ENCODE measurements around the gene STARD13. TPM values are rescaled to one million over a fixed set of nuclear protein-coding genes. Genes with fewer than 3 reads are reported as not detected.

STARD13 gene
- total RNA-seq, 2 experiments from 2014 or later: 0.48 to 0.99 TPM

DNA sequence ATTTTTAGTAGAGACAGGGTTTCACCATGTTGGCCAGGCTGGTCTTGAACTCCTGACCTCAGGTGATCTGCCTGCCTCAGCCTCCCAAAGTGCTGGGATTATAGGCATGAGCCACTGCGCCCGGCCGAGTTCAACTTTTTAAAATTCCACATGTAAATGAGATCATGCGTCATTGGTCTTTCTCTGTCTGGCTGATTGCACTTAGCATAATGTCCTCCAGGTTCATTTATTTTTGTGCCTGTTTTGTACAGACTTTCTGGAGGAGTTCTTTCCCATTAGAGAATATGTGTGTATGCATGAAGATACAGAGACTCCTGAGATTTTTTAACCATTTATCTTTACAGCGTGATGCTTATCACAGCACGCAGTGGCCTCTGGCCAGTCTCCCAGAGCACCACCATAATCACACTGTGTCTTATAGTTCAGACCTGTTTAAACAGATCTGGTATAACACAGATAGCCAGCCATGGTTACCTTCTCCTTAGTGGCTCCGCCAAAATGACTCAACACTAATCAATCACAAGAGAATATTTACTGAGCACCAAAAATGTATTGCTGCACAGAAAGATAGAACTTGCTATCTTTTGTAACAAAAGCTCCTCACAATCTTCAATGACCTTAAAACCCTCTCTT is 11.4 kb upstream of the STARD13 start:
- H3K4me1 Mint-ChIP-seq (ENCODE audit: low read depth): no peaks in the 10 kb centered on the region
- no peak overlapping the region for H3K4me3 Mint-ChIP-seq
- DNase-seq: no peak
- ChIA-PET POLR2A (no interaction called here), CTCF (no interaction called here)
- no peak overlapping the region for H3K27ac Mint-ChIP-seq
- H3K36me3 Mint-ChIP-seq: no peaks in the 10 kb centered on the region
- intact Hi-C loops (cut with micrococcal nuclease): no loop called here
- H3K27me3 Mint-ChIP-seq: peaks cover 8% of the 10 kb centered on the region
- H3K9me3 Mint-ChIP-seq: no peaks in the 10 kb centered on the region

DNA sequence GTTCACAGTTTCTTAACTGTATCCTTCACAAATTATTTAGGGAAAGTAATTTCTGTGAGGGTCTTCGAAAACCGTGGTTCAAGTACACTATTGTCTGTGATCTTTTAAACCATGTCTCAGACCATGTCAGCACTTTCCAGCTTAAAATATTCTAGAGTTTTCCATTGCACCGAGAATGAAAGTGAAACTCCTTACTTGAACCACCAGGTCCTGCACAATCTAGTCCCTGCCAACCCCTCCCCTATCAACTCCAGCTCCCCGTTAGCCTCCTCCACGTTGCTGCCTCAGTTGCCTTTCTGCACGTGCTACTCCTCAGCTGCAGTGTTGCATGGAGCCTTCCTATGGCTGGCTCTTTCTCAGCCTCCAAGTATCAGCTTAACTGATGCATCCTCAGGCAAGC is 7.2 kb upstream of the STARD13 start:
- no peaks in the 10 kb centered on the region for H3K9me3 Mint-ChIP-seq
- ChIA-PET CTCF (no interaction called here), POLR2A (no interaction called here)
- no peak for DNase-seq
- H3K27ac Mint-ChIP-seq: no peak overlapping the region
- no peaks in the 10 kb centered on the region for H3K36me3 Mint-ChIP-seq
- peaks cover 12% of the 10 kb centered on the region for H3K27me3 Mint-ChIP-seq
- intact Hi-C loops (cut with micrococcal nuclease): no loop called here
- H3K4me3 Mint-ChIP-seq: no peak overlapping the region
- H3K4me1 Mint-ChIP-seq (ENCODE audit: low read depth): no peaks in the 10 kb centered on the region

DNA sequence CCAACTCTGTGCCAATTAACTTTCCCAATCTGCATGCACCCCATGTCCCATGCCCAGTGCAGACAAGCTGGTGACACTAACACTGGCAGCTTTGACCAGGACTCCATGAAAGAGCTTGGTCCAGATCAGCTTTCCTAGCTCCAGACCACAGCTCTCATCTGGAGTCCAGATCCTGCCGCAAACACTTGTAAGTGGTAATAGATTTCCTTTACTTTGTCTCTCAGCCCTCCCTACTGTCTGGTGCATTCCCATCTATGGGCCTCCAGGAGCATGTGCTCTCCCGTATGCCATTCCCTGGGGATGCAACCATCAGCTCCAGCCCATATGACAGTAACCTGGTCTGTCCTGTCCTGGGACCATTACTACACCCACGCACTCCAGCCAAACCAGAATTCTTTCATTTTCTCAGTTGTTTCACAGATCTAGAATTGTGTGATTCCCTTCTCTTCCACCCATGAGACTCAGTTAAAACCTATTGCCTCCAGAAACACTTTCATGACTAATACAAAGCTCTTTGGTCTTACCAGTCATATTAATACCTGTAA is 4.9 kb upstream of the STARD13 start:
- peaks cover 25% of the 10 kb centered on the region for H3K27me3 Mint-ChIP-seq
- intact Hi-C loops (cut with micrococcal nuclease): no loop called here

DNA sequence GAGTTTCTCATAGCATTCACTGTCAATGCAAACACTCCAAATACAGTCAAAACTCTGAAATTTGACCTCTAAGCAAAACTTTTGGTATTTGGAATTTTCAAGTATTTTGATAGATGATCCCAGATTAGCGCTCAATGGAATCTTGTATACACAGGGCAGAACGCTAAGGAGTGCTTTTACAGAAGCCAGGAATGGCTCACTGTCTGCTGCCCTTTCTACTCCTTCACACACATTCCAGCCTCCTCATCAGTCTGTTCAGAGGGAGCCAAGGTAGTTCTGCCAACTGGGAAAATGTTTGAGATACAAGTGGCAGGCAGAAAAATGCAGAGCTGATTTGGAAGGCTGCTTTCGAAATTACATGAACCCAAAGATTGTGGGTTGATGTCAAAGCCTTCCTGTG is 4.4 kb upstream of the STARD13 start:
- Mint-ChIP-seq H3K36me3 (no peaks in the 10 kb centered on the region), H3K27ac (no peak overlapping the region), H3K4me3 (no peak overlapping the region), H3K4me1 (ENCODE audit: low read depth) (peaks cover 16% of the 10 kb centered on the region), H3K27me3 (peaks cover 29% of the 10 kb centered on the region), H3K9me3 (no peaks in the 10 kb centered on the region)
- ChIA-PET CTCF (no interaction called here), POLR2A (no interaction called here)
- no peak for DNase-seq
- intact Hi-C loops (cut with micrococcal nuclease): no loop called here

More for the DNA sequence above, 4.9 kb upstream of the STARD13 start:
- no peak overlapping the region for H3K4me3 Mint-ChIP-seq
- H3K9me3 Mint-ChIP-seq: no peaks in the 10 kb centered on the region
- DNase-seq: no peak
- CTCF ChIA-PET: no interaction called here
- no peaks in the 10 kb centered on the region for H3K36me3 Mint-ChIP-seq
- H3K27ac Mint-ChIP-seq: no peak overlapping the region
- H3K4me1 Mint-ChIP-seq (ENCODE audit: low read depth): peaks cover 11% of the 10 kb centered on the region
- POLR2A ChIA-PET: no interaction called here

DNA sequence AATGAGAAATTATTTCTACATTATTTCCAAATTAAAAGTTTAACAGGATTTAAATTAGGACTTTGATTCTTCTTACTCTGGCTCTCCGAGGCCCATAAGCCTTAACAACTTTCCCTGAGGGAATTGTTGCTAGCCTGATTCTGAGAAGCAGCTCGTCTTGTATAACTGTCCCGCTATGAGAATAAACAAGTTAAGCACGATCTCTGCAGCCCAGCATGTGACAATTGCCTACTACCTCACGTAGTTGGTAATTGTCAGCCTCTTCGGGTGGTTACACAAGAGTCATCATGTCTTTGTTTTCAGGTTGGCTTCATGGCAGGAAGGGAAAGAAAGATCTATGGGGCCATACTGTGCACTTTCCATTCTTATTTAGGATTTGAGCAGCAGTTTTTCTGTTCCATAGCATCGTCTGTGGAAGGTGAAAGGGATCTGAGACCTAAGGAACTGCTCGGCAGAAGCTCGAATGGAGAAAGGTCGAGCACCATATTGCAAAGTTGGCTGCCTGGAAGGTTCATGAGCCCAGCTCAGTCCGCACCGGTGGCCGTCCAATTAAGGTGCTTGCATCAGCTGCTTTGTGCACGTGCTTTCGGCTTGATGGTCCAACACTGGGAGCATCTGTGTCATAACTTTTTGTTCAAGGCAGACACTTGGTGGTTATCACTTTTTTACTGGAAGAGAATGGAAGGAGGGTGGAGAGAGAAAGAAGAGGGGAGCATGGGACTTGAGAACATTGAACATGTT is 1.8 kb upstream of the STARD13 start:
- Mint-ChIP-seq H3K27me3 (peaks cover 37% of the 10 kb centered on the region), H3K4me1 (ENCODE audit: low read depth) (peaks cover 18% of the 10 kb centered on the region), H3K27ac (no peak overlapping the region), H3K9me3 (no peaks in the 10 kb centered on the region), H3K36me3 (no peaks in the 10 kb centered on the region), H3K4me3 (no peak overlapping the region)
- intact Hi-C loops (cut with micrococcal nuclease): no loop called here
- no peak for DNase-seq
- ChIA-PET POLR2A (no interaction called here), CTCF (no interaction called here)

DNA sequence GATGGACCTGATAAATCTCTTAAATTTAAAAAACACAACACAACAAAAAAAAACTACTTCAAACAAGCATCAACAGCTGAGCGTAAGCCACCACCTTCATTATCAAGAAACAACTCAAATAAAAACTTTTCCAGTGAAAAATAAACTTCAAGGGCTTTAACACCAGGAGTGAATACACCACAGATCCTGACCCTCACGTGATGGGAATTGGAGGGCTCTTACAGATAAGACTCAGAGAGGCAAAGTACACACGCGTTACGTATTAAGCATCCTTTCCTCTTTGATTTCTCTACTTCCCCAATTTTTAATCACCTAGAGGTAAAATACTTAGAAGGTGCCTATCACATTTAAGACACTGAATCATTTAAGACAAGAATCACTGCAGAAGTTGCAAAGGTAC is 573 bp upstream of the STARD13 start:
- Mint-ChIP-seq H3K9me3 (no peaks in the 10 kb centered on the region), H3K36me3 (no peaks in the 10 kb centered on the region), H3K27me3 (peaks cover 44% of the 10 kb centered on the region), H3K27ac (no peak overlapping the region), H3K4me1 (ENCODE audit: low read depth) (peaks cover 18% of the 10 kb centered on the region), H3K4me3 (peak overlapping the region; percentile 68)
- CTCF ChIA-PET: no interaction called here
- POLR2A ChIA-PET: no interaction called here
- intact Hi-C loops (cut with micrococcal nuclease): no loop called here
- no peak for DNase-seq

DNA sequence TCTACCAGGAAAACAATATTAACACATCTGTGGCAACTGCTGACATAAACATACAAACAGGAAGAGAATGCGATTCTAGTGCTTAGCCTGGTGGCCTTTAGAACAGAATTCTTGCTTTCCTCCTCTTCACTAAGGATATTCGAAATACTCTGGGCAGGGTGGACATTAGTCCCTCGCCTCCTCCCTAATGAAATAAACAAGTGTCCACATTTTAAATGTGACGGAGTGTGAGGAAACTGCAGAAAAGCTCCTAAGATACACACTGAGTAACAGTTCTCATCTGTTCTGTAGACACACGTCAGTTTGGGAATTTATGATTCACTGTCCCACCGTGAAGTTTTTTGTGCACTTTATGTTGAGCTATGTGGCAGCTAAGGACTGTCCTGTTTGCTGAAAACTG is 639 bp downstream of the STARD13 start:
- POLR2A ChIA-PET: no interaction called here
- Mint-ChIP-seq H3K27me3 (peaks cover 41% of the 10 kb centered on the region), H3K36me3 (no peaks in the 10 kb centered on the region), H3K27ac (no peak overlapping the region), H3K4me1 (ENCODE audit: low read depth) (peaks cover 18% of the 10 kb centered on the region), H3K9me3 (no peaks in the 10 kb centered on the region), H3K4me3 (peak overlapping the region; percentile 68)
- intact Hi-C loops (cut with micrococcal nuclease): no loop called here
- DNase-seq: no peak
- CTCF ChIA-PET: no interaction called here

DNA sequence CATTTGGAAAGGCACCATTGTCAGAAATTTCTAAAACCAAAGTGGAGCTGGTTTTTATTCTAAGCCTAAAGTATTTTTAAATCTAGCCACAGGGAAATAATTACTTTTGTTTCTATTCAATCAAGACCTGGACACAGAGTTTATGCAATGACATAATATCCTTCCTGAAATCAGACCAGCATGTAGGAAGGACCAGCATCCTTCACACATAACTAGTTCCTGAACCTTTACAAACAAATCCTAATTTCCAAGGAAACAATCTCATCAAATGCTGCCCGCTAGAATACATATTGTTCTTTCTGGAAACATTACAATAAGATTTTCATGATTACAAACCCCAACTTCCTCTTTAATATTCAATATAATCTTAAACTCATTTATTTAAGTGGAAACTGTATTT is 1.5 kb downstream of the STARD13 start:
- H3K4me3 Mint-ChIP-seq: no peak overlapping the region
- intact Hi-C loops (cut with micrococcal nuclease): no loop called here
- no peaks in the 10 kb centered on the region for H3K36me3 Mint-ChIP-seq
- no peaks in the 10 kb centered on the region for H3K9me3 Mint-ChIP-seq
- DNase-seq: no peak
- no peak overlapping the region for H3K27ac Mint-ChIP-seq
- ChIA-PET POLR2A (no interaction called here), CTCF (no interaction called here)
- H3K27me3 Mint-ChIP-seq: peaks cover 43% of the 10 kb centered on the region
- H3K4me1 Mint-ChIP-seq (ENCODE audit: low read depth): peaks cover 18% of the 10 kb centered on the region

DNA sequence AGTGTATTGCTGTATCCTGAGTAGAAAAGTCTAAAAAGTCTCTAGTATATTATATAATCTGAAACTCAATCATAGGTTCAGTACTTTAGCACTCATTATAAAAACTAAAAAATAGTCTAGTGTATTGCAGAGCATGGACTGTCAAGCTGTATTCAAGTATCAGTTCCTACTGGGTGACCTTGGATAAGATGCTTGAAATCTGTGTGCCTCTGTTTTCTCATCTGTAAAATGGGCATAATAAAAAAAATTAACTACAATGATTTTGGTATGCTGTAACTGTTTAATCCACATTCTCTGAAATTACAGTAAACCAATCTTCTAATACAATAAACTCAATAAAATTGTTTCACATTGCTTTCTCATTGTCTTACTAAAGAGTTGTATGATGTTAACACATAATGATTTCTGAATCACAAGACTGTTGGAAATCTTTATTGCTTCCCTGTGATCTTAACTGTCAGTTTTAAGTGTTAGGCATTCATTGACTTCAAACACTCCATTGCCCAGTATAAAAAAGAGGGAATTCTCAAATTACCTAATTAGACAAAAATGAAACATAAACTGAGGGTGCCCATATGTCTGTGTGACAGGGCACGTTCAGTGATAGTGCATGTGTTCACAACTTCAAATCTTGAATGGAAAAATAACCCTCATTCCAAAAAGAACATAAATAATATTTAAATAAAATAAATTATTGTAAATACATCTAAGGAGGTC is 2.2 kb downstream of the STARD13 start:
- H3K27ac Mint-ChIP-seq: no peak overlapping the region
- ChIA-PET CTCF (no interaction called here), POLR2A (no interaction called here)
- intact Hi-C loops (cut with micrococcal nuclease): no loop called here
- no peak for DNase-seq
- H3K4me3 Mint-ChIP-seq: no peak overlapping the region
- no peaks in the 10 kb centered on the region for H3K36me3 Mint-ChIP-seq
- peaks cover 18% of the 10 kb centered on the region for H3K4me1 Mint-ChIP-seq (ENCODE audit: low read depth)
- H3K27me3 Mint-ChIP-seq: peaks cover 46% of the 10 kb centered on the region
- H3K9me3 Mint-ChIP-seq: no peaks in the 10 kb centered on the region

DNA sequence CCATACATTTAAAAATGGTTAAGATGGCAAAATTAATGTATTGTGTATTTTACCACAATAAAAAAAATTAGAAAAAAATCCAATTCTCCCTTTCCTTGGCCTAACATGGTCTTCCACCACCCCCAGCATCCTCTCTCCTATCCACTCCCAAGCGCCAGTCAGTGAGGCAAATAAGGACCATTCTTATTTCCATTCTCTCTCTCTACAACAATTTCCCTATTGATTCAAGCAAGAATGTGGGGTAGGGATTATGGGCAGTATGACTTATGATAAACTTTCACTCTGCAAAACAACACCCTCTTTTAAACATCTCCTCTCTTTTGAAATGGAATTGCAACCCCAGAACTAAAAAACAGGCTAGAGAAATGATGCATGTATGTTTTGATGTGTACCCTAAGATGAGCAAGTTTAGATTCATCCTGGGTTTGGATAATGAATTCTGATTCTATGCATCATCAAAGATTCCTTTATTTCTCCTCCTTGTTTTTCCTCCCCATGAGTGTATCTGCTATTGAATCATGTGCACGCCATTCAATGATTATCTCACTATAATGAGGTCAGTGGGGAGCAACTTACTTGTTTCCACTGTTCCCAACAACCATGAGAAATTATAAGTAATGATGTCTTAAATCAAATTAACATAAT is 3.5 kb downstream of the STARD13 start:
- DNase-seq: no peak
- no peak overlapping the region for H3K27ac Mint-ChIP-seq
- H3K4me3 Mint-ChIP-seq: no peak overlapping the region
- intact Hi-C loops (cut with micrococcal nuclease): no loop called here
- H3K27me3 Mint-ChIP-seq: peaks cover 37% of the 10 kb centered on the region
- POLR2A ChIA-PET: no interaction called here
- peaks cover 18% of the 10 kb centered on the region for H3K4me1 Mint-ChIP-seq (ENCODE audit: low read depth)
- CTCF ChIA-PET: no interaction called here
- no peaks in the 10 kb centered on the region for H3K9me3 Mint-ChIP-seq
- H3K36me3 Mint-ChIP-seq: no peaks in the 10 kb centered on the region

DNA sequence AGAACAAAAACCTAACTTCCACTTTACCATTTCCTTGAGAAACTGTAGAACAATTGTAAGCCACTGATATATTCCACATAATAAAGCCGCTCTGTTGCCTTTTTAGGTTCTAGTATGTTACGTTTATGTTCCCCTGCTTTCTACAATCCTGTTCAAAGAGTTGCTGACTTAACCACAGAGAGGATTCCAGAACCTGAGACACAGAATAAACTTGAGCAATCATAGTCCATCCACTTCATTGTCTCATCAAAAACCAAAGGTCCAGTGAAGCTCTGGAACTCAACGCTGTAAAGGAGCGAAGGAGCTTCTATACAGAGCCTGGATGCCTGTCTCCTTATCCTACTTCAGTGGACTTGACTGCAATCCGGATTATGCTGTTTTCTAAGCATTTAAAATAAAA is 4.6 kb downstream of the STARD13 start:
- DNase-seq: no peak
- Mint-ChIP-seq H3K9me3 (no peaks in the 10 kb centered on the region), H3K36me3 (no peaks in the 10 kb centered on the region), H3K27me3 (peaks cover 32% of the 10 kb centered on the region), H3K27ac (no peak overlapping the region), H3K4me3 (no peak overlapping the region), H3K4me1 (ENCODE audit: low read depth) (peaks cover 11% of the 10 kb centered on the region)
- intact Hi-C loops (cut with micrococcal nuclease): no loop called here
- CTCF ChIA-PET: no interaction called here
- POLR2A ChIA-PET: no interaction called here

DNA sequence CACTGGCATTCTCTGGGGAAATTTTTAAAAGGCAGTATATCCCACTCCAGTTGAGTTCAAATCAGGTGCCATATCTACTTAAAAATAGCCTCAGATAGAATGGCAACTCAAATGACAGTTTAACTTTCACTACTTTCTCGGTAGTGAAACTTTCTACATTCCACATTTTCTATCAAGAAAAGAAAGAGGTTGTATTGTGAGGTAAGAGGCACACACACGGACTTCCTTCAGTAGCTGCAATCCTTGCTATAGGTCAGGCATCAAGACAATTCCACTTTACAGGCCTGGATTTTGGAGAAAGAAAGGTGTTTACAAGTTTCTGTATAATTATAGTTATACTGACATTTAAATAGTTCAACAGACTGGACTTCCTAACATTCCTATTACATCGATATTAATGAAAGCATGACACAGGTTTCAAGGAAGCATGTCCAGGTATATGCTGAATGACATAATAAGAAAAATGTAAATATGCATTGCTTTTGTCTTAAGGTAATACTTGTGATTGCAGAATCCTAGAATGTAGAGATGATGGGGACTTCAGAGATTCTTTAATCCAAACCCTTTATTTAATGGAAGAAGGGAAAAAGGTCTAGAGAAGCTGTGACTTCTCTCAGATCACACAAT is 5.2 kb downstream of the STARD13 start:
- no peak for DNase-seq
- H3K4me3 Mint-ChIP-seq: no peak overlapping the region
- no peak overlapping the region for H3K27ac Mint-ChIP-seq
- H3K36me3 Mint-ChIP-seq: no peaks in the 10 kb centered on the region
- intact Hi-C loops (cut with micrococcal nuclease): no loop called here
- POLR2A ChIA-PET: no interaction called here
- H3K4me1 Mint-ChIP-seq (ENCODE audit: low read depth): peaks cover 6% of the 10 kb centered on the region
- H3K9me3 Mint-ChIP-seq: no peaks in the 10 kb centered on the region
- CTCF ChIA-PET: no interaction called here
- peaks cover 28% of the 10 kb centered on the region for H3K27me3 Mint-ChIP-seq
